GM21576 (cell line): Measurements from ENCODE around the gene PDHX.

Experiments
- ATAC-seq: cut with Tn5 transposase; IDR thresholded peaks from one replicate; pipeline ENCODE4 v1.9.1; 2021; ENCODE audit warnings: mild to moderate bottlenecking, moderate library complexity; ENCODE audit not compliant: unreplicated experiment

Gene PDHX

GRCh38 chr11:34953955-34954354 lies 37.5 kb downstream of the PDHX start:
- no peak for ATAC-seq

- no peak for ATAC-seq
Measured at GRCh38 chr11:34957206-34957605, 40.8 kb downstream of the PDHX start.

DNA sequence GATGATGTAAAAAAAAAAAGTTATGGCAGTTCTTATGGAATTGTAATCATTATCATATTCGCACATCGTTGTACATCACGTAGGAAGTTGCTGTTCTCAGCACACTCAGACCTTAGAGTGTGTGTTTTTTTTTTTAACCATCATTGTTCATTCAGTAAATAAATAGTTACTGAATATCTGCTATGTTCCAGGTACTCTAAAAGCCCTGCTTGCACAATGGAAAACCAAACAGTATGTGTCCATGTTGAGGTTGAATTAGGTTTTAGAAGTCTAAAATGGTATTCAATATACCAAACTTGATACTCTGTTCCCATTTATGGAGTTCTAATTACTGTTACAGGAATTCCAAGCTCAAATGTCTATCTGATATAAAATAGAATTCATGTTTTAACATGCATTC lies 41.2 kb downstream of the PDHX start:
- no peak for ATAC-seq

GRCh38 chr11:34959770-34960169 lies 43.4 kb downstream of the PDHX start:
- ATAC-seq: no peak

GRCh38 chr11:34960277-34960676 lies 43.9 kb downstream of the PDHX start:
- ATAC-seq: no peak

- ATAC-seq: no peak
Measured at GRCh38 chr11:34962034-34962433, 45.6 kb downstream of the PDHX start.

- no peak for ATAC-seq
Measured at GRCh38 chr11:34963351-34963750, 46.9 kb downstream of the PDHX start.

DNA sequence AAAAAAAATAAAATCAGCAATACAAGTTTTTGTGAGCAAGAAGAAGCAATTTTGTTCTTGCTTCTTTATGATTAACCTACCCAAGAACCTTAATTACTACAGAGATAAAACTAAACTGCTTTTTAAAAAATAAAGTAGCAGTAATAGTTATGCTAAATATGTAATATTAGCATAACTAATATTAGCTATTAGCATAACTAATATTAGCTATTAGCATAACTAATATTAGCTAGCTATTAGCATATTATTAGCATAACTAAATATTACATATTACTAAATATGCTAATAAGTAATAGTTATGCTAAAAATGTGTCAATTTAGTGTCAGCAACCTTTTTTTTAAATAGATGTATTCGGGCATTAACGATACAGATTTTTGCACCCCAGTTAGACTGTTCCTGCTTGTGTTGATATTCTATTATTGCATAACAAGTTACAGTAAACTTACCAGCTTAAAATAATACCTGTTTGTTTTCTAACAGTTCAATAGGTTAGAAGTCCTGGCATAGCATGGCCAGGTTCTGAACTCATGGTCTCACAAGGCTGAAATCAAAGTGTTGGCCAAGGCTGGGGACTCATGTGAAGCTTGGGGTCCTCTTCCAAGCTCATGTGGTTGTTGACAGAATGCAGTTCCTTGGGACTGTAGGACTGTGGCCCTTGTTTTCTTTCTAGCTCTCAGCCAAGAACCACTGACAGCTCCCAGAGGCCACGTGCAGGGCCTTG lies 48.4 kb downstream of the PDHX start:
- ATAC-seq: no peak

DNA sequence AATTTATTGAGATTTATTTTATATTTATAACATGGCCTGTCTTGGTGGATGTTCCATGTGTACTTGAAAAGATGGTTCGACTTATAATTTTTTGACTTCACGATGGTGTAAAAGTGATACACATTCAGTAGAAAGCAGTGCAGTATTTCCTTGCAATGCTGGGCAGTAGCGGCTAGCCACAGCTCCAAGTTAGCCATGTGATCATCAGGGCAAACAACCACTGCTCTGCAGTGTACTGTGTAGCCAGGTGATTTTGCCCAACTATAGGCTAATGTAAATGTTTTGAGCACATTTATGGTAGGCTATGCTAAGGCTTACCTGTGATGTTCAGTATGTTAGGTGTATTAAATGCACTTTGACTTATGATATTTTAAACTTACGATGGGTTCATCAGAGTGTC lies 52.4 kb downstream of the PDHX start:
- ATAC-seq: no peak

DNA sequence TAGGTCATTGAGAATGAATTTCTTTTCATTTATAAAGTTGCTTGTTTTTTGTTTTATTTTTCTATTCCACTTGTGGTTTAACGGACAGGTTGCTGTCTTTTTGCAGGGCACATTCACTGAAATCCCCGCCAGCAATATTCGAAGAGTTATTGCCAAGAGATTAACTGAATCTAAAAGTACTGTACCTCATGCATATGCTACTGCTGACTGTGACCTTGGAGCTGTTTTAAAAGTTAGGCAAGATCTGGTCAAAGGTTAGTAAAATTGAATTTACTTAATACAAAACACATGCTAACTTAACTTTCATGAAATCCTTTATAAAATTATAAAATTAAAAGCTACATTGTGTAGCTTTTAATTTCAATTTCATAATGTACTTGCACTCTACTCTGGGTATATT lies 53.6 kb downstream of the PDHX start:
- ATAC-seq: no peak

GRCh38 chr11:34970480-34970879 lies 54.1 kb downstream of the PDHX start:
- no peak for ATAC-seq

DNA sequence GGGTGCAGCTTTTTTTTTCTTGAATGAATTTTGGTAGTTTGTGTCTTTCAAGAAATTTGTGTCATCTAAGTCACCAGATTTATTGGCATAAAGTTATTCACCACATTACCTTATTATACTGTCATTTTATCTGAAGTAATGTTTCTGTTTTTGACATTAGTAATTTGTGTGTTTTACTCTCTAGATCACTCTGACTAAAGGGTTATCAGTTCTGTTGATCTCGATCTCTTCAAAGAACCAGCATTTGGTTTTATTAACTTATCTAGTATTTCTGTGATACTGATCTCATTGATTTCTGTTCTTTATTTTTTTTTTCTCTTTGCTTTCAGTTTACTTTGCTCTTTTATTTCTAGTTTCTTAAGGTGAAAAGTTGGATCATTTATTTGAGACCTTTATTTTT lies 55.5 kb downstream of the PDHX start:
- no peak for ATAC-seq

DNA sequence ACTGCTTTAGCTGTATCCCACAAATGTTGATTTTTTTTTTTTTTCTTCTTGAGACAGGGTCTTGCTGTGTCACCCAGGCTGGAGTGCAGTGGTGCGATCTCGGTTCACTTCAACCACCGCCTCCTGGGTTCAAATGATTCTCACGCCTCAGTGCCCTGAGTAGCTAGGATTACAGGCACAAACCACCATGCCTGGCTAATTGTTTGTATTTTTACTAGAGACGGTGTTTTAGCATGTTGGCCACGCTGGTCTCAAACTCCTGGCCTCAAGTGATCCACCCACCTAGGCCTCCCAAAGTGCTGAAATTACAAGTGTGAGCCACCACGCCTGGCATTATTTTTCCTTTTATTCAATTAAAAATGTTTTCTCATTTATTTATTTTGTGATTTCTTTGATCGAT lies 55.9 kb downstream of the PDHX start:
- ATAC-seq: no peak

- no peak for ATAC-seq
Measured at GRCh38 chr11:34972892-34973291, 56.5 kb downstream of the PDHX start.

GRCh38 chr11:34975482-34975881 lies 59.1 kb downstream of the PDHX start:
- no peak for ATAC-seq

DNA sequence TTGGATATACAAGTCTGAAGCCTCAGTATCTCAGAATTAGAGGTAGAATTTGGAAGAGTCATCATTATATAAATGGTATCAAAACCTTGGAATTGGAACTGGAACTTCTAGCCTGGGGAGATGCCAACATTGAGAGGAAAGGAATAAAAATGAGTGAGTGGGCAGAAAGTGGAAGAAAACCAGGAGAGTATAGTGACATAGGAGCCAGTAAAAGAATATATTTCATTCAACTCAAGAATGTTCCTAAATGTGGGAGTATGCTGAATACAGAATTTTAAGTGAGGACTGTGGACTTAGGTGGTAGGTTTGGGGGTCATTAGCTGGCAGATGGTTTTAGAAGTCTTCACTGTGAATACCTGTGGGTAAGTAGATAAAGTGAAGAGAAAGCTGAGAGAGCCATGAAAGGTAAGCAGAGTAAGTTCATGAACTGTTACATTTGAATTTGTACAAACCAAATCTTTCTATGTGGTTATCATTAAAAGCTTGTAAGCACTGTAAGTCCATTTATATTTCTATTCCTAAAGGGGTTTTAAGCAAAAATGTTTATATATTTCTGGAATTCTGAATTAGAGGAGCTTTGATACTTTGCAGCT lies 60.2 kb downstream of the PDHX start:
- ATAC-seq: no peak

GRCh38 chr11:34977089-34977912 lies 60.9 kb downstream of the PDHX start:
- ATAC-seq: no peak

GRCh38 chr11:34978236-34979191 lies 62.1 kb downstream of the PDHX start:
- no peak for ATAC-seq

DNA sequence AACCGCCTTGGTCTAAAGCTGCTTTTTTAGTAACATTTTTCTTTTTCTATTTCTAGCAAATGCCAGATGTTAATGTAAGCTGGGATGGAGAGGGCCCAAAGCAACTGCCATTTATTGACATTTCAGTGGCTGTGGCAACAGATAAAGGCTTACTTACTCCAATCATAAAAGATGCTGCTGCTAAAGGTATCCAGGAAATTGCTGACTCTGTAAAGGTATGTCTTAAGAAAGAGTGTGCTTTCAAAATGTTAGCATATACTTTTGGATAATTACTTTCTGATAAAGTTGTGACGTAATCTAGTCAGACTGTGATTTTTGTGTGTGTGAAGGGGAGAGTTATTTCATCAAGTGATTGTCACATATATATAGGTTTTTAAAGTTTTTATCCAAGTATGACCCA lies 68.1 kb downstream of the PDHX start:
- ATAC-seq: no peak

- ATAC-seq: no peak
Measured at GRCh38 chr11:34986883-34987520, 70.6 kb downstream of the PDHX start.
